ENCODE measurements around the gene RCAN3.

Gene RCAN3

GRCh38 chr1:24578846-24579245, 76.2 kb downstream of the RCAN3 start:
- DNase-seq (ENCODE audit: low read depth): no peak
- no peak for TF ChIP-seq CTCF (IDR thresholded peaks at IDR 0.05; ENCODE audit: low read length, missing control alignments)
- no peak overlapping the region for H3K4me3 ChIP-seq (replicated peaks; ENCODE audit: low read depth, low read length)

GRCh38 chr1:24580756-24581155, 78.1 kb downstream of the RCAN3 start:
- no peak overlapping the region for H3K4me3 ChIP-seq (replicated peaks; ENCODE audit: low read depth, low read length)
- no peak for TF ChIP-seq CTCF (IDR thresholded peaks at IDR 0.05; ENCODE audit: low read length, missing control alignments)
- DNase-seq (ENCODE audit: low read depth): no peak

GRCh38 chr1:24584171-24584647, 81.6 kb downstream of the RCAN3 start:
- H3K4me3 ChIP-seq (replicated peaks; ENCODE audit: low read depth, low read length): no peak overlapping the region
- TF ChIP-seq CTCF (IDR thresholded peaks at IDR 0.05; ENCODE audit: low read length, missing control alignments): no peak
- no peak for DNase-seq (ENCODE audit: low read depth)

- no peak for TF ChIP-seq CTCF (IDR thresholded peaks at IDR 0.05; ENCODE audit: low read length, missing control alignments)
- no peak for DNase-seq (ENCODE audit: low read depth)
- no peak overlapping the region for H3K4me3 ChIP-seq (replicated peaks; ENCODE audit: low read depth, low read length)
These were observed 83.5 kb downstream of the RCAN3 start for GRCh38 chr1:24586119-24586518.

GRCh38 chr1:24586970-24587820, 84.6 kb downstream of the RCAN3 start:
- DNase-seq (ENCODE audit: low read depth): peak; percentile 69
- TF ChIP-seq CTCF (IDR thresholded peaks at IDR 0.05; ENCODE audit: low read length, missing control alignments): peak; percentile 83

GRCh38 chr1:24588573-24588972, 85.9 kb downstream of the RCAN3 start:
- H3K4me3 ChIP-seq (replicated peaks; ENCODE audit: low read depth, low read length): no peak overlapping the region
- no peak for TF ChIP-seq CTCF (IDR thresholded peaks at IDR 0.05; ENCODE audit: low read length, missing control alignments)
- no peak for DNase-seq (ENCODE audit: low read depth)

More at GRCh38 chr1:24586970-24587820, 84.6 kb downstream of the RCAN3 start:
- H3K4me3 ChIP-seq (replicated peaks; ENCODE audit: low read depth, low read length): no peak overlapping the region

DNA sequence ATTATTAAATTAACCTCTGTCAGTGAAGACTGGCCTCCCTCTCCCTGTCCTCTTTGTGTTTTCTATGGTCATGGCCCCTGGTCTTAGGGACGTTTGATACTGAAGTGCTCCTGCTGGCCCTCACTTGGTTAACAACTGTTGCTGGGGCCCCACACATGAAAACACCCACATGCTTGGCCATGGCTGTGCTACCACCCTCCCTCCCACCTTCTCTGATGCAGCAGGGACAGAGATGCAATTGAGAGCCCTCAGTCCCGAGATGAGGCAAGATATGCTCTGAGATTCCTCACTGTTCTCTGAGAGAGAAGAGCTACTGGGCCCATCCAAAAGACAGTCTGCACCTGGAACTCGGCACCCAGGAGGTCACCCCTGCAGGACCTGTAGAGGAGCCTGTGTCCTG, 86.6 kb downstream of the RCAN3 start:
- TF ChIP-seq CTCF (IDR thresholded peaks at IDR 0.05; ENCODE audit: low read length, missing control alignments): no peak
- DNase-seq (ENCODE audit: low read depth): no peak
- H3K4me3 ChIP-seq (replicated peaks; ENCODE audit: low read depth, low read length): no peak overlapping the region

Data from fibroblast of pulmonary artery (primary cell).